CD14-positive monocyte (primary cell): ENCODE results near the gene RHOD. TPM values are rescaled to one million over a fixed set of nuclear protein-coding genes. Genes with fewer than 3 reads are reported as not detected.

Source experiments
- DNase-seq, 3 donors: peaks; one replicate each; pipeline ENCODE4 v3.0.0-alpha.2; 2011 to 2022
- H2AFZ ChIP-seq: 2 replicates; pipeline ENCODE4 v1.6.0; 2012; ENCODE audit warnings: mild to moderate bottlenecking, low read depth, low read length, inconsistent platforms; ENCODE audit not compliant: insufficient read depth, poor library complexity, severe bottlenecking
- H3K27ac ChIP-seq, 2 donors: 1 replicate in 1 of 2; 2 replicates in 1 of 2; pipeline ENCODE4 v1.5.1; 2012 to 2013; ENCODE audit warnings: low read length in 2 of 2, control low read depth in 1 of 2, inconsistent platforms in 1 of 2, low read depth in 1 of 2, mild to moderate bottlenecking in 1 of 2
- H3K27me3 ChIP-seq, 2 donors: one replicate each; pipeline versions ENCODE4 v1.6.0 to v1.6.1; 2011 to 2013; ENCODE audit warnings: low read length in 2 of 2; ENCODE audit not compliant: control insufficient read depth in 2 of 2, insufficient read depth in 2 of 2
- H3K36me3 ChIP-seq, 2 donors: replicated peaks in 1 of 2; 1 replicate in 1 of 2; 2 replicates in 1 of 2; pipeline versions ENCODE4 v1.5.1 to v1.6.1; 2012 to 2013; ENCODE audit warnings: low read length in 2 of 2, control low read depth in 1 of 2, inconsistent platforms in 1 of 2, mild to moderate bottlenecking in 1 of 2; ENCODE audit not compliant: insufficient read depth in 2 of 2, control insufficient read depth in 1 of 2
- H3K4me1 ChIP-seq, 2 donors: 1 replicate in 1 of 2; 2 replicates in 1 of 2; pipeline versions ENCODE4 v1.5.1 to v1.6.1; 2012 to 2013; ENCODE audit warnings: low read length in 2 of 2, control low read depth in 1 of 2, inconsistent platforms in 1 of 2, mild to moderate bottlenecking in 1 of 2, moderate library complexity in 1 of 2; ENCODE audit not compliant: insufficient read depth in 2 of 2, control insufficient read depth in 1 of 2
- H3K4me2 ChIP-seq: replicated peaks from 2 replicates; pipeline ENCODE3; 2012; ENCODE audit warnings: low read length, moderate library complexity, mild to moderate bottlenecking; ENCODE audit not compliant: poor library complexity, severe bottlenecking; ENCODE audit errors: extremely low read depth
- H3K4me3 ChIP-seq, 3 experiments: fragments of 200-600 bp in 1 of 3; sonication (generic) in 1 of 3; replicated peaks in 1 of 3; 1 replicate in 2 of 3; 2 replicates in 1 of 3; pipeline ENCODE4 v1.5.1; 2011 to 2013; ENCODE audit warnings: low read length in 3 of 3, mild to moderate bottlenecking in 3 of 3, control low read depth in 2 of 3, low read depth in 2 of 3, inconsistent platforms in 1 of 3, moderate library complexity in 1 of 3
- H3K79me2 ChIP-seq: 2 replicates; pipeline ENCODE4 v1.6.0; 2012; ENCODE audit warnings: mild to moderate bottlenecking, control low read depth, inconsistent platforms, low read length, moderate library complexity; ENCODE audit not compliant: insufficient read depth
- H3K9ac ChIP-seq: 2 replicates; pipeline ENCODE4 v1.6.0; 2017; ENCODE audit warnings: low read length, mild to moderate bottlenecking; ENCODE audit not compliant: insufficient read depth, poor library complexity, severe bottlenecking
- H3K9me3 ChIP-seq, 2 donors: replicated peaks in 1 of 2; 1 replicate in 1 of 2; 2 replicates in 1 of 2; pipeline versions ENCODE4 v1.5.1 to v1.6.1; 2012 to 2013; ENCODE audit warnings: low read length in 2 of 2, control low read depth in 1 of 2; ENCODE audit not compliant: control insufficient read depth in 1 of 2, insufficient read depth in 1 of 2
- H4K20me1 ChIP-seq: 2 replicates; pipeline ENCODE4 v1.6.0; 2012; ENCODE audit warnings: mild to moderate bottlenecking, low read length, control low read depth, moderate library complexity; ENCODE audit not compliant: insufficient read depth
- H3K27ac Mint-ChIP-seq, 7 donors: one replicate each; pipeline ENCODE4 v1.8.0; 2020; ENCODE audit warnings: mild to moderate bottlenecking in 7 of 7, mixed read lengths in 7 of 7, moderate library complexity in 6 of 7, inconsistent platforms in 2 of 7
- H3K27me3 Mint-ChIP-seq, 3 donors: one replicate each; pipeline ENCODE4 v1.8.0; 2021 to 2022; ENCODE audit warnings: low read depth in 3 of 3, mild to moderate bottlenecking in 3 of 3, mixed read lengths in 3 of 3, moderate library complexity in 3 of 3, inconsistent platforms in 1 of 3
- H3K36me3 Mint-ChIP-seq, 2 donors: one replicate each; pipeline ENCODE4 v1.8.0; 2020; ENCODE audit warnings: mixed read lengths in 2 of 2, inconsistent platforms in 1 of 2, mild to moderate bottlenecking in 1 of 2
- H3K4me1 Mint-ChIP-seq: one replicate; pipeline ENCODE4 v1.8.0; 2020; ENCODE audit warnings: mild to moderate bottlenecking, mixed read lengths
- H3K4me3 Mint-ChIP-seq, 2 donors: one replicate each; pipeline ENCODE4 v1.8.0; 2020; ENCODE audit warnings: mild to moderate bottlenecking in 2 of 2, mixed read lengths in 2 of 2, moderate library complexity in 1 of 2
- H3K9me3 Mint-ChIP-seq, 7 donors: one replicate each; pipeline ENCODE4 v1.8.0; 2020 to 2022; ENCODE audit warnings: mixed read lengths in 7 of 7, mild to moderate bottlenecking in 6 of 7, moderate library complexity in 6 of 7, inconsistent platforms in 2 of 7
- CTCF ChIP-seq: fragments of 200-600 bp; IDR thresholded peaks from one replicate; pipeline ENCODE4 v1.8.0; 2022; ENCODE audit warnings: antibody characterized with exemption, mild to moderate bottlenecking
- WGBS: methylation state at CpG from one replicate; pipeline ENCODE4 v1.1.5; 2013; ENCODE audit warnings: missing lambda C conversion rate; ENCODE audit not compliant: insufficient coverage; 5-methylcytosine and 5-hydroxymethylcytosine counted together
- intact Hi-C, 2 donors: fragments of 100-400 bp; cut with micrococcal nuclease; formaldehyde crosslinking; loops; one replicate each; pipeline versions ENCODE4 v1.15.0 to v1.15.1; 2023
- polyA minus RNA-seq: library from RNA; depleted of rRNA, polyadenylated mRNA; stranded (reverse); fragments of >200 nt; gene quantifications from 2 replicates; pipeline ENCODE4 v1.2.3, GENCODE V29; 2012
- polyA plus RNA-seq, 3 donors: library from polyadenylated mRNA; depleted of rRNA in 1 of 3; unstranded in 2 of 3; stranded (reverse) in 1 of 3; fragments of 300-500 nt in 2 of 3; fragments of >200 nt in 1 of 3; fragmentation: Illumina TruSeq in 2 of 3; gene quantifications; 1 replicate in 2 of 3; 2 replicates in 1 of 3; pipeline ENCODE4 v1.2.3, GENCODE V29; 2012 to 2021
- total RNA-seq, 12 experiments: library from RNA in 1 of 12; stranded (reverse) in 1 of 12; fragments of 120-200 nt in 1 of 12; gene quantifications; one replicate each; pipeline ENCODE4 v1.2.4 and lab custom pipeline; 2013 to 2026; ENCODE audit warnings: mixed read lengths in 6 of 12, inconsistent platforms in 1 of 12

Gene RHOD
- total RNA-seq (2013) = 0.27 TPM
- not detected for polyA plus RNA-seq
- polyA minus RNA-seq = not detected in 2 replicates
- total RNA-seq (lab: John Stamatoyannopoulos, UW) = 0 to 0.30 (median 0.05) reads per million in 11 experiments

- DNase-seq = no peak
- H3K79me2 ChIP-seq = no peaks in the 10 kb centered on the region
- H3K27me3 ChIP-seq = peaks cover 12 to 30% of the 10 kb centered on the region in 2 donors
- intact Hi-C loops = no loop called here
- Mint-ChIP-seq H3K4me1 (peaks cover 7% of the 10 kb centered on the region), H3K27me3 (peaks cover 35 to 54% (median 46%) of the 10 kb centered on the region in 3 donors), H3K36me3 (no peaks in the 10 kb centered on the region), H3K9me3 (peaks cover 0 to 7% (median 0%) of the 10 kb centered on the region in 7 donors), H3K4me3 (peak within 1 kb of the TSS; percentile 60 to 86), H3K27ac (peak within 1 kb of the TSS in 2 of 7 donors; percentile 57 to 81)
- H3K4me2 ChIP-seq = peak within 1 kb of the TSS; percentile 58
- WGBS = 9% methylated on average over 62 of the region's 72 CpGs
- peaks cover 5 to 8% of the 10 kb centered on the region in 2 donors for H3K4me1 ChIP-seq
- no peaks in the 10 kb centered on the region for H3K9me3 ChIP-seq
- no peak within 1 kb of the TSS for H3K4me3 ChIP-seq
- no peaks in the 10 kb centered on the region for H4K20me1 ChIP-seq
- TF ChIP-seq CTCF = no peak
- no peaks in the 10 kb centered on the region for H3K36me3 ChIP-seq
- H3K9ac ChIP-seq = peak within 1 kb of the TSS; percentile 43
- H2AFZ ChIP-seq = peak within 1 kb of the TSS; percentile 41
- no peak within 1 kb of the TSS for H3K27ac ChIP-seq
Measured at GRCh38 chr11:67056267-67057204, at the start of gene RHOD. Gene RHOD, plus strand, starts transcription at chr11:67056847. Its CDS starts 56 bp downstream, at chr11:67056903.

- Histone ChIP-seq H3K4me3 (no peak overlapping the region), H2AFZ (no peak overlapping the region), H3K4me2 (no peak overlapping the region), H3K4me1 (no peaks in the 10 kb centered on the region), H3K9me3 (no peaks in the 10 kb centered on the region), H3K36me3 (no peaks in the 10 kb centered on the region), H3K79me2 (no peaks in the 10 kb centered on the region), H4K20me1 (no peaks in the 10 kb centered on the region), H3K9ac (no peak overlapping the region), H3K27me3 (no peaks in the 10 kb centered on the region), H3K27ac (no peak overlapping the region)
- Mint-ChIP-seq H3K27ac (no peak overlapping the region), H3K4me3 (no peak overlapping the region), H3K27me3 (peaks cover 7 to 21% (median 17%) of the 10 kb centered on the region in 3 donors), H3K9me3 (peaks cover 0 to 9% (median 0%) of the 10 kb centered on the region in 7 donors), H3K36me3 (no peaks in the 10 kb centered on the region), H3K4me1 (no peaks in the 10 kb centered on the region)
- 100% methylated on average over 2 of the region's 7 CpGs for WGBS
- DNase-seq = no peak
- TF ChIP-seq CTCF = no peak
- intact Hi-C loops = no loop called here
Measured at GRCh38 chr11:67007126-67007525, 49.5 kb upstream of the RHOD start.
